ENCODE data around the gene IMPDH1.

The IMPDH1 gene

DNA sequence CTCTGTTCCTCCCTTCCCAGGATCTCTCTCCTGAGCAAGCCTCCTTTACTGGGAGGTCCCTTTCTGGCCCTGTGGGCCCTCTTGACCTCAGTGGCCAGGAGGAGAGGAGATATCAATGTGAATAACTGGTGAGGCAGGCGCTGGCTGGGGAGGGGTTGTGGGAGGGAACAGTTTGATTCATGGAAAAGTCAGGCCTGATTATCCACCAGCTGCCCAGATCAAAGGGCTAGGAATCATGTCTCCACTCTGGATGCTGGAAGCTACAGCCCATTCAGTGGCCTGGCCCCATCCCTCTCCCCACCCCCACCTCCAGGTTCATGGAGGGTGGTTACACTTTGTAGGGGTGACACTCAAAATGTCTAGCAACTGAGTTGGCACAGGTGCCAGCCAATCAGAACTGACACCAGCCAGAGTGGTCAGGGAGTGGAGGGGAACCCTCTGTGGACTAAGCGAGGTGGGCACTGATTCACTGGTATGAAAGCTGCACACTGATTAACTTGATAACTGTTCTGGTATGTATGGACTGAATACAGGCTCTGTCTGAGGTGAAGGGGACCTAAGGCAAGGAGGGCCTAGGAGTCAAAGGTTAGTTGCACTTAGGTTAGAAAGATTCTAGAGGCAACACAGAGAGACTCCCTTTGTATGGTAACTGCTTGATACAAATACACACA, 53.1 kb downstream of the IMPDH1 start:
- DNase-seq (ENCODE audit: low spot score): no peak
- TF ChIP-seq, protein P1, sequence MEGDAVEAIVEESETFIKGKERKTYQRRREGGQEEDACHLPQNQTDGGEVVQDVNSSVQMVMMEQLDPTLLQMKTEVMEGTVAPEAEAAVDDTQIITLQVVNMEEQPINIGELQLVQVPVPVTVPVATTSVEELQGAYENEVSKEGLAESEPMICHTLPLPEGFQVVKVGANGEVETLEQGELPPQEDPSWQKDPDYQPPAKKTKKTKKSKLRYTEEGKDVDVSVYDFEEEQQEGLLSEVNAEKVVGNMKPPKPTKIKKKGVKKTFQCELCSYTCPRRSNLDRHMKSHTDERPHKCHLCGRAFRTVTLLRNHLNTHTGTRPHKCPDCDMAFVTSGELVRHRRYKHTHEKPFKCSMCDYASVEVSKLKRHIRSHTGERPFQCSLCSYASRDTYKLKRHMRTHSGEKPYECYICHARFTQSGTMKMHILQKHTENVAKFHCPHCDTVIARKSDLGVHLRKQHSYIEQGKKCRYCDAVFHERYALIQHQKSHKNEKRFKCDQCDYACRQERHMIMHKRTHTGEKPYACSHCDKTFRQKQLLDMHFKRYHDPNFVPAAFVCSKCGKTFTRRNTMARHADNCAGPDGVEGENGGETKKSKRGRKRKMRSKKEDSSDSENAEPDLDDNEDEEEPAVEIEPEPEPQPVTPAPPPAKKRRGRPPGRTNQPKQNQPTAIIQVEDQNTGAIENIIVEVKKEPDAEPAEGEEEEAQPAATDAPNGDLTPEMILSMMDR (IDR thresholded peaks at IDR 0.05; ENCODE audit: extremely low read depth, missing control alignments): no peak

- TF ChIP-seq, protein P1 (IDR thresholded peaks at IDR 0.05; ENCODE audit: extremely low read depth, missing control alignments): no peak
- DNase-seq (ENCODE audit: low spot score): no peak
These were observed 56.2 kb downstream of the IMPDH1 start for GRCh38 chr7:128353610-128354009.

GRCh38 chr7:128353189-128353588, 56.6 kb downstream of the IMPDH1 start:
- TF ChIP-seq, protein P1 (IDR thresholded peaks at IDR 0.05; ENCODE audit: extremely low read depth, missing control alignments): no peak
- DNase-seq (ENCODE audit: low spot score): no peak

DNA sequence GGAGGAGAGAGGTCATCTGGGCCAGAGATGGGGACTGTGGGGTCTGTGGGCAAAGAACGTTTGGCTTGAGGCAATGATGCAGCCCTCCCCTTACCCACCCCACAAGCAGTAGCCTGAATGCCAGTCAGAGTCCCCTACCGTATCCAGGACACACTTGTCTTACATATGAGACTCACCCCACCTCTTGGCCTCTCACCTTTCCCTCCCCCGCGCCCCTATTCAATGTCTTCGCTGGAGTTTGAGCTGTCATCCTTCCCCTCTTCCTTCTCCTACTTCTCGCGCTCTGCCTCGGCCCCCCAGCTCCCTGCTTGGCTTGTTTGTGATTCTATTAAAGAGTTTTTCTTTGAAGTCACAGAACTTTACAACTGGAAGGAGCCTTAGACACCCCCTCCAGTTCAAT, 57.1 kb downstream of the IMPDH1 start:
- DNase-seq (ENCODE audit: low spot score): no peak
- TF ChIP-seq, protein P1 (IDR thresholded peaks at IDR 0.05; ENCODE audit: extremely low read depth, missing control alignments): no peak

GRCh38 chr7:128352153-128352537, 57.6 kb downstream of the IMPDH1 start:
- DNase-seq (ENCODE audit: low spot score): peak; percentile 54

DNA sequence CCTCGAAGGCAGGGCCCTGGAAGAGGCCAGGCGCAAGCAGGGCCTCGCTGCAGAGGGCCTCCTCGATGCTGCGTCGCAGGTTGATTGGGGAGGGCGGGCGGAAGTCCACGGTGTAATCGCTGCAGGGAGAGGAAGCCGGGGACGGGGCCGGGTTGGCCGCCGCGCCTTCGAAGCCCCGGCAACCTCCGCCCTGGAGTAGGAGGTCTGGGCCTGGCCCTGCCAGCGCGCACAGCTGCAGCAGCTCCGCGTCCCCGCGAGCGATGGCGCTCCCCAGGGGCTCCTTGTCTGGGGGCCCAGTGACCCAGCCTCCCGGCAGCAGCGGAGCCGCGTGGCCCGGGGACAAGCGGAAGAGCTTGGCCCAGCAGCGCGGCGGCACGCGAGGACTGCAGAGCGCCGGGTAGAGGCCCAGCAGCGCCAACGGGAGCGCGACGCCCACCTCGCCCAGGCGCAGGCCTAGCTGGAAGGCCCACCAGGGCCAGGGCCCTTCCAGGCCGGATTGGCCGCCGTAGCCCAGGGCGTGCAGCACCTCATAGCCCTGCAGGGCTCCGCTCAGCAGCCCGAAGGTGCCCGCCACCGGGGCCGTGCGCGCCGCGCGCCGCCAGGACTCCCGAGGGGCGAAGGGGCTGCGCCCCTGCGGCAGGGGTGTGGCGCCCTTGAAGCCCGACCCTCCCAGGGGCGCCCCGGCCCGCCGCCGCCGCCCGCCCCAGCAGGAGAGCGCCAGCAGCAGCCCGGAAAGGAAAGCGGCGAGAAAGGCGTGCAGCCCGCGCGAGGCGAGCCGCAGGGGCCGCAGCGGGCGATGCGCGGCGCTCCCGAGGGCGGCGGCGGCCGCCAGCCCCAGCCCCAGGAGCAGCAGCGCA, 58.3 kb downstream of the IMPDH1 start:
- peak; percentile 44 for DNase-seq (ENCODE audit: low spot score)

More at GRCh38 chr7:128352153-128352537, 57.6 kb downstream of the IMPDH1 start:
- TF ChIP-seq, protein P1 (IDR thresholded peaks at IDR 0.05; ENCODE audit: extremely low read depth, missing control alignments): peak; percentile 3

More for the DNA sequence above, 58.3 kb downstream of the IMPDH1 start:
- TF ChIP-seq, protein P1 (IDR thresholded peaks at IDR 0.05; ENCODE audit: extremely low read depth, missing control alignments): no peak

Measured in GM20000 (cell line).